ENCODE measurements around the gene OR7C1. TPM values are rescaled to one million over a fixed set of nuclear protein-coding genes. Genes with fewer than 3 reads are reported as not detected.
"Not testable (repeated sequence)": the region's sequence is repeated elsewhere in the genome, so short reads cannot be mapped to it uniquely, and the experiment has no call there.

Gene OR7C1
- total and polyA plus RNA-seq, 10 of the 15 experiments (the other 5 are each of a cell fraction or from before 2014, with no cell fraction given) = 0.04 to 0.06 TPM; not detected in 8

GRCh38 chr19:14784730-14785101 is 50.3 kb downstream of the OR7C1 start:
- 8% methylated on average over 9 of the region's 10 CpGs for WGBS (ENCODE audit: insufficient coverage, insufficient replicate concordance, low lambda C conversion rate, missing lambda C conversion rate)
- H3K36me3 ChIP-seq (ENCODE audit: control insufficient read depth in 2 of 2, insufficient read depth in 2 of 2, low read length in 1 of 2); H3K79me2 ChIP-seq (ENCODE audit: control insufficient read depth, insufficient read depth, low read length); H3K27me3 ChIP-seq (replicated peaks in 1 of 2; ENCODE audit: control insufficient read depth in 2 of 2, insufficient read depth in 2 of 2, low read length in 1 of 2); H3K9ac ChIP-seq (ENCODE audit: control insufficient read depth, insufficient read depth, low read length); H3K9me3 ChIP-seq (replicated peaks; ENCODE audit: control insufficient read depth, insufficient read depth, low read length); POLR2A ChIA-PET; in situ Hi-C loops (cut with MboI); H3K4me3 ChIP-seq; RAD21 ChIA-PET (ENCODE audit: unreplicated experiment); H4K20me1 ChIP-seq (ENCODE audit: control insufficient read depth, insufficient read depth); BruUV-seq (replicated peaks): not testable (repeated sequence)
- Histone ChIP-seq H2AFZ (ENCODE audit: control insufficient read depth, low read depth, low read length) (peak overlapping the region; percentile 7; the same call in 1 of the 2 replicates), H3K27ac (ENCODE audit: control insufficient read depth, insufficient read depth) (peak overlapping the region; percentile 18; the same call in 1 of the 2 replicates), H3K4me2 (ENCODE audit: control insufficient read depth, insufficient read depth) (peak overlapping the region; percentile 48), H3K4me1 (ENCODE audit: control insufficient read depth, insufficient read depth, low read length) (peaks cover 24% of the 10 kb centered on the region; the same call in 1 of the 2 replicates)
- SMC1A ChIA-PET (ENCODE audit: uncharacterized antibody, unreplicated experiment) = interaction anchor here (1.8 kb wide), 1 partner anchor 14 kb away, joined by 3 read pairs; no protein-coding TSS in a partner anchor
- intact Hi-C loops (cut with micrococcal nuclease; ENCODE audit: unreplicated experiment) = loop anchor here (10.0 kb wide), 1 partner anchor 210 kb away; the partner anchor contains the start of gene NDUFB7
- FAIRE-seq (peak; percentile 96), ATAC-seq (peak; percentile 83), DNase-seq (ENCODE audit: low read depth, low spot score) (peak; percentile 23)
- CTCF ChIA-PET = interaction anchor here (0.7 to 1.1 kb wide), 4 partner anchors 94 to 212 kb away, joined by 3 to 4 read pairs (median 4); no protein-coding TSS in a partner anchor
- peak; percentile 27; the same call in 1 of the 2 replicates for TF ChIP-seq TCF7 (IDR thresholded peaks at IDR 0.05; ENCODE audit: borderline replicate concordance)
- 0 out of 4 replicates have a peak, but pooled peaks of 1 of the 2 experiments have one; percentile 9 for TF ChIP-seq IKZF2 (IDR thresholded peaks at IDR 0.05)
- peak; percentile 68; the same call in 1 of the 2 replicates for TF ChIP-seq NFIC (IDR thresholded peaks at IDR 0.05; ENCODE audit: low read depth, low read length)
- TF ChIP-seq JUNB (IDR thresholded peaks at IDR 0.05) = peak; percentile 50; the same call in 1 of the 2 replicates
- 0 out of 2 replicates have a peak, but pooled peaks have one; percentile 55 for TF ChIP-seq TCF12 (IDR thresholded peaks at IDR 0.05; ENCODE audit: low read depth, low read length)
- 0 out of 2 replicates have a peak, but pooled peaks have one; percentile 17 for TF ChIP-seq IKZF1 (conservative IDR thresholded peaks at IDR 0.05)
- TF ChIP-seq EGR1 (IDR thresholded peaks at IDR 0.05; ENCODE audit: borderline replicate concordance in 1 of 2, low read depth in 2 of 2, low read length in 2 of 2) = peak in 1 of 2 experiments; percentile 94; a peak in 2 of 3 replicates
- peak; percentile 64; the same call in 1 of the 2 replicates for TF ChIP-seq CREM (IDR thresholded peaks at IDR 0.05; ENCODE audit: low read depth)
- 0 out of 2 replicates have a peak, but pooled peaks have one; percentile 11 for TF ChIP-seq CBFB (IDR thresholded peaks at IDR 0.05; ENCODE audit: low read depth)
- TF ChIP-seq BCL3 (IDR thresholded peaks at IDR 0.05; ENCODE audit: borderline replicate concordance, insufficient read depth, low read depth, low read length, poor library complexity, severe bottlenecking) = peak; percentile 3
- TF ChIP-seq NR2F1 (conservative IDR thresholded peaks at IDR 0.05) = peak; percentile 45; the same call in 1 of the 2 replicates
- peak; percentile 76; the same call in 1 of the 2 replicates for TF ChIP-seq CREB1 (IDR thresholded peaks at IDR 0.05; ENCODE audit: low read depth)
- peak; percentile 46; the same call in 1 of the 2 replicates for TF ChIP-seq EED (IDR thresholded peaks at IDR 0.05; ENCODE audit: low read depth)
- TF ChIP-seq CEBPB (IDR thresholded peaks at IDR 0.05; ENCODE audit: borderline replicate concordance in 1 of 2, low read depth in 2 of 2, low read length in 2 of 2) = peak in 1 of 2 experiments; percentile 57; a peak in 1 of 4 replicates
- TF ChIP-seq SRF (IDR thresholded peaks at IDR 0.05; ENCODE audit: low read depth in 2 of 2, low read length in 2 of 2) = peak; percentile 65 to 87

- RAD21 ChIA-PET (ENCODE audit: unreplicated experiment); POLR2A ChIA-PET; H3K4me2 ChIP-seq (ENCODE audit: control insufficient read depth, insufficient read depth); BruUV-seq (replicated peaks); H4K20me1 ChIP-seq (ENCODE audit: control insufficient read depth, insufficient read depth); SMC1A ChIA-PET (ENCODE audit: uncharacterized antibody, unreplicated experiment); CTCF ChIA-PET; H3K9ac ChIP-seq (ENCODE audit: control insufficient read depth, insufficient read depth, low read length); H3K27ac ChIP-seq (ENCODE audit: control insufficient read depth, insufficient read depth); H3K9me3 ChIP-seq (replicated peaks; ENCODE audit: control insufficient read depth, insufficient read depth, low read length); in situ Hi-C loops (cut with MboI); H2AFZ ChIP-seq (ENCODE audit: control insufficient read depth, low read depth, low read length); FAIRE-seq; H3K27me3 ChIP-seq (replicated peaks in 1 of 2; ENCODE audit: control insufficient read depth in 2 of 2, insufficient read depth in 2 of 2, low read length in 1 of 2); ATAC-seq; DNase-seq (ENCODE audit: low read depth, low spot score); H3K36me3 ChIP-seq (ENCODE audit: control insufficient read depth in 2 of 2, insufficient read depth in 2 of 2, low read length in 1 of 2); H3K79me2 ChIP-seq (ENCODE audit: control insufficient read depth, insufficient read depth, low read length); H3K4me3 ChIP-seq: not testable (repeated sequence)
- intact Hi-C loops (cut with micrococcal nuclease; ENCODE audit: unreplicated experiment) = loop anchor here (10.0 kb wide), 1 partner anchor 209 kb away; the partner anchor contains the start of gene NDUFB7
- H3K4me1 ChIP-seq (ENCODE audit: control insufficient read depth, insufficient read depth, low read length) = peaks cover 24% of the 10 kb centered on the region; the same call in 1 of the 2 replicates
- 60% methylated on average over 5 of the region's 8 CpGs for WGBS (ENCODE audit: insufficient coverage, insufficient replicate concordance, low lambda C conversion rate, missing lambda C conversion rate)
These were observed 51.5 kb downstream of the OR7C1 start for GRCh38 chr19:14783410-14783998.

Data from GM12878 (cell line).